ENCODE measurements around the gene SIGLEC10.
"Not testable (repeated sequence)": the region's sequence is repeated elsewhere in the genome, so short reads cannot be mapped to it uniquely, and the experiment has no call there.

The SIGLEC10 gene

GRCh38 chr19:51434456-51434855, 17.0 kb upstream of the SIGLEC10 start:
- no peak for FAIRE-seq

- FAIRE-seq: no peak
These were observed 15.6 kb upstream of the SIGLEC10 start for GRCh38 chr19:51433043-51433442.

- no peak for FAIRE-seq
These were observed 13.7 kb upstream of the SIGLEC10 start for GRCh38 chr19:51431124-51431523.

GRCh38 chr19:51430221-51430620, 12.8 kb upstream of the SIGLEC10 start:
- no peak for FAIRE-seq

GRCh38 chr19:51427201-51427600, 9.8 kb upstream of the SIGLEC10 start:
- no peak for FAIRE-seq

GRCh38 chr19:51422053-51422448, 4.6 kb upstream of the SIGLEC10 start:
- FAIRE-seq: no peak

GRCh38 chr19:51421229-51422052, 4.0 kb upstream of the SIGLEC10 start:
- FAIRE-seq: no peak

- FAIRE-seq: not testable (repeated sequence)
These were observed 3.1 kb upstream of the SIGLEC10 start for GRCh38 chr19:51420511-51420910.

GRCh38 chr19:51418707-51419106, 1.3 kb upstream of the SIGLEC10 start:
- FAIRE-seq: no peak

- no peak for FAIRE-seq
These were observed 342 bp upstream of the SIGLEC10 start for GRCh38 chr19:51417810-51418157.

- FAIRE-seq: not testable (repeated sequence)
These were observed 1.0 kb downstream of the SIGLEC10 start for GRCh38 chr19:51416422-51416821.

GRCh38 chr19:51415187-51415586, 2.3 kb downstream of the SIGLEC10 start:
- no peak for FAIRE-seq

GRCh38 chr19:51410950-51411748, 6.3 kb downstream of the SIGLEC10 start:
- no peak for FAIRE-seq

- FAIRE-seq: no peak
These were observed 9.8 kb downstream of the SIGLEC10 start for GRCh38 chr19:51407511-51408131.

GRCh38 chr19:51402117-51402516, 15.3 kb downstream of the SIGLEC10 start:
- no peak for FAIRE-seq

GRCh38 chr19:51399936-51400335, 17.5 kb downstream of the SIGLEC10 start:
- FAIRE-seq: not testable (repeated sequence)

GRCh38 chr19:51399231-51399630, 18.2 kb downstream of the SIGLEC10 start:
- no peak for FAIRE-seq

- peak; percentile 87 for FAIRE-seq
These were observed 19.2 kb downstream of the SIGLEC10 start for GRCh38 chr19:51398096-51398704.

- FAIRE-seq: not testable (repeated sequence)
These were observed 20.0 kb downstream of the SIGLEC10 start for GRCh38 chr19:51397453-51397852.

GRCh38 chr19:51396175-51396574, 21.3 kb downstream of the SIGLEC10 start:
- no peak for FAIRE-seq

- FAIRE-seq: peak; percentile 99
These were observed 23.2 kb downstream of the SIGLEC10 start for GRCh38 chr19:51394050-51394836.

GRCh38 chr19:51392701-51393100, 24.7 kb downstream of the SIGLEC10 start:
- FAIRE-seq: no peak

Measured in A204.1 (cell line).